Measurements from ENCODE around the gene TANGO2.

- TF ChIP-seq MAX (IDR thresholded peaks at IDR 0.05; ENCODE audit: low read depth, low read length) (no peak), CTCF (IDR thresholded peaks at IDR 0.05; ENCODE audit: low read depth, low read length) (no peak), POLR2A (IDR thresholded peaks at IDR 0.05; ENCODE audit: extremely low read depth, insufficient read length) (no peak), MYC (IDR thresholded peaks at IDR 0.05; ENCODE audit: low read depth, low read length) (no peak)
These were observed 3.9 kb upstream of the TANGO2 start, which contains the start of gene ARVCF for GRCh38 chr22:20016734-20017621.

Measured in NB4 (cell line).